ENCODE results near the gene C1QTNF2.

GRCh38 chr5:160305319-160305718 is 65.1 kb downstream of the C1QTNF2 start:
- TF ChIP-seq MXI1 (IDR thresholded peaks at IDR 0.05; ENCODE audit: low read depth, low read length) = no peak
- TF ChIP-seq BACH1 (IDR thresholded peaks at IDR 0.05; ENCODE audit: borderline replicate concordance) = no peak
- no peak for TF ChIP-seq EP300 (IDR thresholded peaks at IDR 0.05; ENCODE audit: borderline replicate concordance in 1 of 2, control insufficient read depth in 1 of 2, low read depth in 2 of 2, low read length in 2 of 2)
- no peak for TF ChIP-seq LARP7 (IDR thresholded peaks at IDR 0.05)
- no peak for TF ChIP-seq REST (IDR thresholded peaks at IDR 0.05; ENCODE audit: low read depth, low read length)
- TF ChIP-seq SIN3A (IDR thresholded peaks at IDR 0.05; ENCODE audit: low read depth, low read length) = no peak
- no peak for TF ChIP-seq PBX3 (IDR thresholded peaks at IDR 0.05; ENCODE audit: insufficient replicate concordance, low read depth, low read length)
- TF ChIP-seq CEBPB (IDR thresholded peaks at IDR 0.05; ENCODE audit: borderline replicate concordance in 1 of 2, low read depth in 2 of 2, low read length in 2 of 2) = no peak
- TF ChIP-seq CTCF (IDR thresholded peaks at IDR 0.05 in 2 of 3, conservative IDR thresholded peaks at IDR 0.05 in 1 of 3; ENCODE audit: control insufficient read depth in 2 of 3, extremely low read depth in 1 of 3, insufficient read depth in 1 of 3, low read depth in 3 of 3, low read length in 3 of 3) = no peak

Data from GM12878 (cell line).